ENCODE measurements around the gene OCSTAMP. TPM values are rescaled to one million over a fixed set of nuclear protein-coding genes. Genes with fewer than 3 reads are reported as not detected.

OCSTAMP gene
- total RNA-seq, 2 experiments from 2014 or later, result not detected

- Mint-ChIP-seq H3K4me1 (ENCODE audit: low read depth) (no peaks in the 10 kb centered on the region), H3K9me3 (no peaks in the 10 kb centered on the region), H3K36me3 (ENCODE audit: low read depth) (no peaks in the 10 kb centered on the region), H3K4me3 (no peak overlapping the region), H3K27me3 (peaks cover 35% of the 10 kb centered on the region), H3K27ac (no peak overlapping the region)
- Histone ChIP-seq H3K27me3 (ENCODE audit: control insufficient read depth in 1 of 2, insufficient read depth in 2 of 2, low read length in 2 of 2) (peaks cover 2 to 11% of the 10 kb centered on the region in 2 experiments), H3K4me1 (ENCODE audit: insufficient read depth, low read length) (peaks cover 15% of the 10 kb centered on the region), H3K36me3 (ENCODE audit: insufficient read depth, low read length) (no peaks in the 10 kb centered on the region), H3K27ac (ENCODE audit: low read depth in 1 of 2, low read length in 2 of 2) (no peak overlapping the region), H3K9me3 (ENCODE audit: control insufficient read depth in 1 of 2, insufficient read depth in 1 of 2, low read length in 2 of 2) (peaks cover 0 to 3% of the 10 kb centered on the region in 2 experiments), H3K4me3 (ENCODE audit: low read length) (no peak overlapping the region)
- intact Hi-C loops (cut with DNase I, micrococcal nuclease), result no loop called here
- CTCF ChIA-PET, result no interaction called here
- POLR2A ChIA-PET, result no interaction called here
- no peak for TF ChIP-seq CTCF (IDR thresholded peaks at IDR 0.05)
- ATAC-seq (ENCODE audit: poor library complexity), result no peak
- no peak for DNase-seq
These were observed 9.1 kb downstream of the OCSTAMP start for GRCh38 chr20:46541229-46541935.

- ChIA-PET CTCF (no interaction called here), POLR2A (no interaction called here)
- H3K27ac Mint-ChIP-seq, result no peak overlapping the region
These were observed 11.3 kb downstream of the OCSTAMP start for GRCh38 chr20:46539113-46539512.

GRCh38 chr20:46530640-46531039, 19.8 kb downstream of the OCSTAMP start:
- Mint-ChIP-seq H3K27me3 (peaks cover 40% of the 10 kb centered on the region), H3K36me3 (ENCODE audit: low read depth) (no peaks in the 10 kb centered on the region), H3K27ac (no peak overlapping the region), H3K4me3 (no peak overlapping the region), H3K9me3 (no peaks in the 10 kb centered on the region), H3K4me1 (ENCODE audit: low read depth) (no peaks in the 10 kb centered on the region)
- no peak overlapping the region for H3K27ac ChIP-seq (ENCODE audit: low read depth in 1 of 2, low read length in 2 of 2)
- intact Hi-C loops (cut with DNase I, micrococcal nuclease), result no loop called here
- DNase-seq, result no peak
- no peak for ATAC-seq (ENCODE audit: poor library complexity)
- no peaks in the 10 kb centered on the region for H3K4me1 ChIP-seq (ENCODE audit: insufficient read depth, low read length)
- no peak for TF ChIP-seq CTCF (IDR thresholded peaks at IDR 0.05)
- ChIA-PET POLR2A (no interaction called here), CTCF (no interaction called here)
- no peak overlapping the region for H3K4me3 ChIP-seq (ENCODE audit: low read length)
- H3K36me3 ChIP-seq (ENCODE audit: insufficient read depth, low read length), result no peaks in the 10 kb centered on the region
- H3K9me3 ChIP-seq (ENCODE audit: control insufficient read depth in 1 of 2, insufficient read depth in 1 of 2, low read length in 2 of 2), result no peaks in the 10 kb centered on the region
- H3K27me3 ChIP-seq (ENCODE audit: control insufficient read depth in 1 of 2, insufficient read depth in 2 of 2, low read length in 2 of 2), result peaks cover 0 to 3% of the 10 kb centered on the region in 2 experiments

More at GRCh38 chr20:46539113-46539512, 11.3 kb downstream of the OCSTAMP start:
- DNase-seq (no peak), ATAC-seq (ENCODE audit: poor library complexity) (no peak)
- Histone ChIP-seq H3K9me3 (ENCODE audit: control insufficient read depth in 1 of 2, insufficient read depth in 1 of 2, low read length in 2 of 2) (no peaks in the 10 kb centered on the region), H3K27me3 (ENCODE audit: control insufficient read depth in 1 of 2, insufficient read depth in 2 of 2, low read length in 2 of 2) (peaks cover 2 to 13% of the 10 kb centered on the region in 2 experiments), H3K4me1 (ENCODE audit: insufficient read depth, low read length) (no peaks in the 10 kb centered on the region), H3K27ac (ENCODE audit: low read depth in 1 of 2, low read length in 2 of 2) (no peak overlapping the region), H3K36me3 (ENCODE audit: insufficient read depth, low read length) (no peaks in the 10 kb centered on the region), H3K4me3 (ENCODE audit: low read length) (no peak overlapping the region)
- intact Hi-C loops (cut with DNase I, micrococcal nuclease), result no loop called here
- Mint-ChIP-seq H3K4me1 (ENCODE audit: low read depth) (no peaks in the 10 kb centered on the region), H3K27me3 (peaks cover 40% of the 10 kb centered on the region), H3K9me3 (no peaks in the 10 kb centered on the region), H3K36me3 (ENCODE audit: low read depth) (no peaks in the 10 kb centered on the region), H3K4me3 (no peak overlapping the region)
- no peak for TF ChIP-seq CTCF (IDR thresholded peaks at IDR 0.05)

Measured in CD4-positive, alpha-beta T cell (primary cell).